PC-9 (cell line): ENCODE results near the gene PDZD4.

Experiments used
- EZH2 ChIP-seq: fragments of 200-600 bp; sonication (generic); IDR thresholded peaks from 2 replicates; pipeline ENCODE4 v1.8.0; 2017; ENCODE audit warnings: antibody characterized with exemption, low read depth
- TF ChIP-seq, protein P1 (sequence below): fragments of 200-600 bp; sonication (generic); conservative IDR thresholded peaks from 2 replicates; pipeline ENCODE4 v1.6.1; 2017; ENCODE audit warnings: mixed run types, antibody characterized with exemption, mild to moderate bottlenecking, moderate library complexity

DNA sequence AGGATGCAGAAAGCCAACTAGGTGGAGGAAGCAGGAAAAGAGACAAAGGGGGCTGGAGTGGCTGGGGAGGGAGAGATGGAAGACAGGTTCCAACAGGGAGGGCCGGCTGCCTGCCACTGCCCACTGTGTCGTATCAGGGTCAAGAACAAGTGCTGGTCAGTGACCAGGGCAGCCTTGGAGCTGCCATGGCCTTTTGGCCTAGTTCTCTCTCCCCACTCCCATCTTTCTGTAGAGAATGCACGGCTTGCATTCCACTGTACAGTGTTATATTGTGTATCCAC, 43.7 kb upstream of the PDZD4 start:
- TF ChIP-seq, protein P1, sequence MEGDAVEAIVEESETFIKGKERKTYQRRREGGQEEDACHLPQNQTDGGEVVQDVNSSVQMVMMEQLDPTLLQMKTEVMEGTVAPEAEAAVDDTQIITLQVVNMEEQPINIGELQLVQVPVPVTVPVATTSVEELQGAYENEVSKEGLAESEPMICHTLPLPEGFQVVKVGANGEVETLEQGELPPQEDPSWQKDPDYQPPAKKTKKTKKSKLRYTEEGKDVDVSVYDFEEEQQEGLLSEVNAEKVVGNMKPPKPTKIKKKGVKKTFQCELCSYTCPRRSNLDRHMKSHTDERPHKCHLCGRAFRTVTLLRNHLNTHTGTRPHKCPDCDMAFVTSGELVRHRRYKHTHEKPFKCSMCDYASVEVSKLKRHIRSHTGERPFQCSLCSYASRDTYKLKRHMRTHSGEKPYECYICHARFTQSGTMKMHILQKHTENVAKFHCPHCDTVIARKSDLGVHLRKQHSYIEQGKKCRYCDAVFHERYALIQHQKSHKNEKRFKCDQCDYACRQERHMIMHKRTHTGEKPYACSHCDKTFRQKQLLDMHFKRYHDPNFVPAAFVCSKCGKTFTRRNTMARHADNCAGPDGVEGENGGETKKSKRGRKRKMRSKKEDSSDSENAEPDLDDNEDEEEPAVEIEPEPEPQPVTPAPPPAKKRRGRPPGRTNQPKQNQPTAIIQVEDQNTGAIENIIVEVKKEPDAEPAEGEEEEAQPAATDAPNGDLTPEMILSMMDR: no peak
- no peak for TF ChIP-seq EZH2
